Right lobe of liver (tissue), 6 donors: Measurements from ENCODE around the gene PAPOLG. TPM values are rescaled to one million over a fixed set of nuclear protein-coding genes. Genes with fewer than 3 reads are reported as not detected.
"Not testable (repeated sequence)": the region's sequence is repeated elsewhere in the genome, so short reads cannot be mapped to it uniquely, and the experiment has no call there.

Experiments
- ATAC-seq, 4 donors: fragments of 200-7000 bp; cut with Tn5 transposase; one replicate each; pipeline ENCODE4 v1.9.1; 2020; ENCODE audit warnings: mild to moderate bottlenecking in 4 of 4, moderate library complexity in 4 of 4
- DNase-seq, 3 donors: peaks; one replicate each; pipeline ENCODE4 v3.0.0-alpha.2; 2020
- H3K27ac ChIP-seq, 3 donors: fragments of 200-600 bp; one replicate each; pipeline ENCODE4 v1.8.0; 2022
- H3K27me3 ChIP-seq, 2 donors: fragments of 200-600 bp; one replicate each; pipeline ENCODE4 v1.8.0; 2022
- H3K36me3 ChIP-seq, 4 donors: fragments of 200-600 bp; sonication (generic) in 1 of 4; one replicate each; pipeline versions ENCODE4 v1.5.1 to v1.8.0; 2017 to 2022; ENCODE audit warnings: control low read depth in 1 of 4
- H3K4me1 ChIP-seq, 4 donors: fragments of 200-600 bp; sonication (generic) in 1 of 4; one replicate each; pipeline versions ENCODE4 v1.5.1 to v1.8.0; 2017 to 2022; ENCODE audit warnings: control low read depth in 1 of 4
- H3K4me3 ChIP-seq, 3 donors: fragments of 200-600 bp; one replicate each; pipeline ENCODE4 v1.8.0; 2022
- H3K9me3 ChIP-seq, 4 donors: fragments of 200-600 bp; sonication (generic) in 1 of 4; one replicate each; pipeline versions ENCODE4 v1.5.1 to v1.8.0; 2017 to 2022; ENCODE audit warnings: control low read depth in 1 of 4
- POLR2A ChIP-seq: fragments of 450-650 bp; IDR thresholded peaks from one replicate; pipeline ENCODE4 v1.6.1; 2017; ENCODE audit warnings: antibody characterized with exemption, mild to moderate bottlenecking
- WGBS: methylation state at CpG from one replicate; pipeline ENCODE4 v1.1.6; 2018; ENCODE audit warnings: low coverage, low lambda C conversion rate; ENCODE audit not compliant: insufficient coverage; ENCODE audit errors: missing lambda C conversion rate; 5-methylcytosine and 5-hydroxymethylcytosine counted together
- intact Hi-C, 2 donors: fragments of 100-400 bp; cut with DNase I; formaldehyde crosslinking; loops; one replicate each; pipeline versions ENCODE4 v1.11.2 to v1.14.1; 2022
- total RNA-seq, 6 experiments: library from RNA; depleted of rRNA in 2 of 6; stranded (reverse); fragments of >200 nt in 2 of 6; fragmentation: NEBNext Ultra II Directional in 3 of 6; extraction: Animal tissue kit (Norgen Biotek cat#: 25700) in 3 of 6; gene quantifications; one replicate each; pipeline versions ENCODE4 v1.1.0 to v1.2.4, GENCODE V29; 2016 to 2023
- TF ChIP-seq, protein P1 (sequence below), 4 donors: fragments of 200-600 bp in 3 of 4; fragments of 450-650 bp in 1 of 4; IDR thresholded peaks; one replicate each; pipeline versions ENCODE4 v1.5.1 to v1.8.0; 2016 to 2022; ENCODE audit warnings: antibody characterized with exemption in 4 of 4, mild to moderate bottlenecking in 2 of 4
- donor health status: DM: no; HTN: yes; CAD: no.
- donor health status: DM: no; HTN: no; CAD: no.
- donor health status: DM: no; HTN: no; CAD: no.
- donor health status: DM: no; HTN: yes; CAD: no.
- donor health status: DM: no; HTN: yes; CAD: no.

Gene PAPOLG
- total RNA-seq, 6 experiments from 2014 or later = 3.6 to 5.9 (median 4.2) TPM

DNA sequence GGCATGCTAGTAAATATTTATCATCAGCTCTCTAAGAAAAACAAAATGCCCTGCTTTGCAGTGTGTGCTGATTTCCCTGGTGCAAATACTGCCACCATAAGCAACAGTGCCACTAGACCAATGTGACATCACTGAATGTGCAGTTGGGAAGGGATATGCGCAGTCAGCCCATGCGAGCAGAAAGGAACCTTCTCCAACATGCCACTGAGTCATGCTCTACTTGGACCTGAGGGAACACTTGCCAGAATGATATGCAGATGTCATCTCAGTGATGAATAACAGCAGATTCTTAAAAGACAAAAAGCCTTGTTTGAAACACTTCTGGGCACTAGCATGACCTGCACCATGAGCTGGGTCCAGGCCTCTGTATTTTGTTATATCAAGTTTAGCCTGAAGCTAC is 70.0 kb downstream of the PAPOLG start:
- no peak for ATAC-seq
- intact Hi-C loops = no loop called here
- Histone ChIP-seq H3K36me3 (no peaks in the 10 kb centered on the region), H3K4me1 (no peaks in the 10 kb centered on the region), H3K4me3 (no peak overlapping the region), H3K27me3 (no peaks in the 10 kb centered on the region), H3K9me3 (no peaks in the 10 kb centered on the region), H3K27ac (no peak overlapping the region)
- no peak for TF ChIP-seq POLR2A
- TF ChIP-seq, protein P1, sequence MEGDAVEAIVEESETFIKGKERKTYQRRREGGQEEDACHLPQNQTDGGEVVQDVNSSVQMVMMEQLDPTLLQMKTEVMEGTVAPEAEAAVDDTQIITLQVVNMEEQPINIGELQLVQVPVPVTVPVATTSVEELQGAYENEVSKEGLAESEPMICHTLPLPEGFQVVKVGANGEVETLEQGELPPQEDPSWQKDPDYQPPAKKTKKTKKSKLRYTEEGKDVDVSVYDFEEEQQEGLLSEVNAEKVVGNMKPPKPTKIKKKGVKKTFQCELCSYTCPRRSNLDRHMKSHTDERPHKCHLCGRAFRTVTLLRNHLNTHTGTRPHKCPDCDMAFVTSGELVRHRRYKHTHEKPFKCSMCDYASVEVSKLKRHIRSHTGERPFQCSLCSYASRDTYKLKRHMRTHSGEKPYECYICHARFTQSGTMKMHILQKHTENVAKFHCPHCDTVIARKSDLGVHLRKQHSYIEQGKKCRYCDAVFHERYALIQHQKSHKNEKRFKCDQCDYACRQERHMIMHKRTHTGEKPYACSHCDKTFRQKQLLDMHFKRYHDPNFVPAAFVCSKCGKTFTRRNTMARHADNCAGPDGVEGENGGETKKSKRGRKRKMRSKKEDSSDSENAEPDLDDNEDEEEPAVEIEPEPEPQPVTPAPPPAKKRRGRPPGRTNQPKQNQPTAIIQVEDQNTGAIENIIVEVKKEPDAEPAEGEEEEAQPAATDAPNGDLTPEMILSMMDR (IDR thresholded peaks at IDR 0.05) = no peak
- DNase-seq = no peak
- WGBS = 100% methylated on average over 2 of the region's 2 CpGs

DNA sequence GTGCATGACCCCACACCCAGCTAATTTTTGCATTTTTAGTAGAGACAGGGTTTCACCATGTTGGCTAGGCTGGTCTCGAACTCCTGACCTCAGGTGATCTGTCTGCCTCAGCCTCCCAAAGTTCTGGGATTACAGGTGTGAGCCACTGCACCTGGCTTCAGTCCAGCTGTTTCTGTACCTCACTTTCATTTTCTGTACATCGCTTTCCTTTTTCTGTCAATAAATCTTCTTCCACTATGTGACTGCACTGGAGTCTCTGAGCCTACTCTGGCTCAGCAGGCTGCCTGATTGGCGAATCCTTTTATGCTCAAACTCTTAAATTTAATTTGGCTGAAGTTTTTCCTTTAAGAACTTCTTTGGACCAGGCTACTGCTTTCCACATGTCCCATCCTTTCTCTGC is 70.8 kb downstream of the PAPOLG start:
- ATAC-seq, H3K9me3 ChIP-seq, H3K27me3 ChIP-seq, intact Hi-C loops, H3K4me3 ChIP-seq, DNase-seq, H3K4me1 ChIP-seq, H3K36me3 ChIP-seq, H3K27ac ChIP-seq: not testable (repeated sequence)
- WGBS = 90% methylated on average over 3 of the region's 3 CpGs

DNA sequence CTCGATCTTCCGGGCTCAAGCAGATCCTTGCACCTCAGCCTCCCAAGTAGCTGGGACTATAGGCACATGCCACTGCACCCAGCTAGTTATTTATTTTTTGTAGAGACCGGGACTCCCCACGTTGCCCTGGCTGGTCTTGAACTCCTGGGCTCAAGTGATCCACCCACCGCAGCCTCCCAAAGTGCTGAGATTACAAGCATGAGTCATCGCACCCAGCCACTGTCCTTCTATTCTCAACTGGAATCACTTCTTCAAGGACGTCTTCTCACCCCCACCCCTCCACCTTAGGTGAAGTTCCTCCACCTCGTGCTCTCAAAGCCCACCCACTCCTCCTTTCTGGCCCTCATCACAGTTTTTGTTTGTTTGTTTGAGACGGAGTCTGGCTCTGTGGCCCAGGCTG is 71.3 kb downstream of the PAPOLG start:
- Histone ChIP-seq H3K27me3 (no peaks in the 10 kb centered on the region), H3K27ac (no peak overlapping the region), H3K36me3 (no peaks in the 10 kb centered on the region), H3K9me3 (no peaks in the 10 kb centered on the region), H3K4me3 (no peak overlapping the region), H3K4me1 (no peaks in the 10 kb centered on the region)
- ATAC-seq = no peak
- no peak for DNase-seq
- no peak for TF ChIP-seq POLR2A
- TF ChIP-seq, protein P1 (IDR thresholded peaks at IDR 0.05) = no peak
- intact Hi-C loops = no loop called here
- 58% methylated on average over 5 of the region's 9 CpGs for WGBS

DNA sequence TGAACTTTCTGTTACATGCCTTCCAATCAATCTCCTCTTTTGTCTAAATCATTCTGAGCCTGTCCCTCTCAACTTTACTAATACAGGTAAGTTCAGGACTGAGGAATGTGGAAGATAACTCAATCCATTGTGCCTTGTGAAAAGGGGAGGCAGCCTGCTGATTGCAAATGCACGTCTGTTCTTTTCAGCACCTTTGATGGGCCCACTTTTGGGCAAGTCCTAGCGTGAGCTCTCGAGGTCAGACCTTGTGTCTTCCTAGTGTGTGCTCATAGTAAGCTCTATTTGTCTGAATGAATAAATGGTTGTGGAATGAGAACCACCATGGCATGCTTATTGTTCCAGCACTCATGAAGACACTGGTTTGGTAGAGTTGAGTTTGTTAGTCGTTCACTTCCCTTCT is 74.9 kb downstream of the PAPOLG start:
- intact Hi-C loops = no loop called here
- 85% methylated on average over 4 of the region's 4 CpGs for WGBS
- TF ChIP-seq, protein P1 (IDR thresholded peaks at IDR 0.05) = no peak
- no peak for TF ChIP-seq POLR2A
- no peaks in the 10 kb centered on the region for H3K4me1 ChIP-seq
- no peaks in the 10 kb centered on the region for H3K36me3 ChIP-seq
- H3K27ac ChIP-seq = no peak overlapping the region
- no peaks in the 10 kb centered on the region for H3K9me3 ChIP-seq
- no peak overlapping the region for H3K4me3 ChIP-seq
- no peaks in the 10 kb centered on the region for H3K27me3 ChIP-seq
- no peak for ATAC-seq
- no peak for DNase-seq

DNA sequence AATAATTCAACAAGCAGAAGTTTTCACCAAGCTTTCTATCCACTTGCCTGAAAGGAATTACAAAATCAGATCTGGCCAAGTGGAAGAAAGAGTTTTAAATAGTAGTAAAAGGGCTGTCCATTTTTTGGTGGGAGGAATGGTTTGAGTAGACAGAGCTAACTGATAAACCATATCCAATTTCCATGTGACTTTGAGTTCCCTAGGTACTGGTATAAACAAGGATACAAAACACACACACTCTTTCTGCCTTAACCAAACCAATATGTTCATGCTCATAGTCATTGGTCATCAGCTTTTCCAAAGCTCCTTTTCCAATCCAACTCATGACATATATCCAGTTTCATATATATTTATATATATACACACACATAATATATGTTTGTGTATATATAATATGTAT is 75.9 kb downstream of the PAPOLG start:
- Histone ChIP-seq H3K27me3 (no peaks in the 10 kb centered on the region), H3K9me3 (no peaks in the 10 kb centered on the region), H3K4me3 (no peak overlapping the region), H3K36me3 (no peaks in the 10 kb centered on the region), H3K27ac (no peak overlapping the region), H3K4me1 (no peaks in the 10 kb centered on the region)
- ATAC-seq = no peak
- intact Hi-C loops = no loop called here
- no peak for DNase-seq
- TF ChIP-seq POLR2A = no peak
- TF ChIP-seq, protein P1 (IDR thresholded peaks at IDR 0.05) = no peak
